Gastrocnemius medialis (tissue), 4 donors: ENCODE measurements around the gene SLC1A2. TPM values are rescaled to one million over a fixed set of nuclear protein-coding genes. Genes with fewer than 3 reads are reported as not detected.

Experiments
- ATAC-seq, 2 donors: fragments of 150-250 bp; one replicate each; pipeline ENCODE4 v1.9.1; 2016
- DNase-seq, 2 donors: peaks; one replicate each; pipeline ENCODE4 v3.0.0-alpha.2; 2019
- H3K27ac ChIP-seq, 4 donors: fragments of 200-600 bp; sonication (generic); 1 replicate in 1 of 4; 2 replicates in 3 of 4; pipeline ENCODE4 v1.5.1; 2016 to 2018; ENCODE audit warnings: mild to moderate bottlenecking in 2 of 4, moderate library complexity in 1 of 4
- H3K27me3 ChIP-seq, 3 donors: fragments of 200-600 bp; sonication (generic) in 2 of 3; 1 replicate in 1 of 3; 2 replicates in 2 of 3; pipeline versions ENCODE4 v1.5.1 to v1.6.0; 2016 to 2019; ENCODE audit warnings: mild to moderate bottlenecking in 1 of 3, moderate library complexity in 1 of 3
- H3K36me3 ChIP-seq, 2 donors: fragments of 200-600 bp; sonication (generic) in 1 of 2; one replicate each; pipeline ENCODE4 v1.5.1; 2017 to 2018
- H3K4me1 ChIP-seq, 2 donors: fragments of 200-600 bp; sonication (generic) in 1 of 2; one replicate each; pipeline ENCODE4 v1.5.1; 2016 to 2017; ENCODE audit warnings: mild to moderate bottlenecking in 2 of 2
- H3K4me3 ChIP-seq, 4 donors: fragments of 200-600 bp; sonication (generic) in 3 of 4; 1 replicate in 1 of 4; 2 replicates in 3 of 4; pipeline ENCODE4 v1.5.1; 2016 to 2019; ENCODE audit warnings: mild to moderate bottlenecking in 2 of 4
- H3K9me3 ChIP-seq, 3 donors: fragments of 200-600 bp; sonication (generic) in 2 of 3; 1 replicate in 1 of 3; 2 replicates in 2 of 3; pipeline ENCODE4 v1.5.1; 2016 to 2019
- CTCF ChIP-seq, 5 experiments: fragments of 450-650 bp in 3 of 5; fragments of 200-600 bp in 2 of 5; sonication (generic) in 2 of 5; IDR thresholded peaks in 4 of 5; conservative IDR thresholded peaks in 1 of 5; 1 replicate in 4 of 5; 2 replicates in 1 of 5; pipeline ENCODE4 v1.5.1; 2016 to 2019; ENCODE audit warnings: antibody characterized with exemption in 5 of 5, mild to moderate bottlenecking in 3 of 5, moderate library complexity in 3 of 5
- POLR2A ChIP-seq, 2 donors: fragments of 450-650 bp; IDR thresholded peaks; one replicate each; pipeline ENCODE4 v1.6.1; 2017; ENCODE audit warnings: antibody characterized with exemption in 2 of 2, mild to moderate bottlenecking in 2 of 2, moderate library complexity in 2 of 2
- in situ Hi-C, 4 donors: fragments of 200-750 bp; cut with MboI; loops; one replicate each; pipeline versions ENCODE4 v1.15.0 to v1.8.0; 2017; ENCODE audit warnings: low sequenced_read_pairs in 4 of 4
- intact Hi-C: fragments of 100-400 bp; cut with DNase I; formaldehyde crosslinking; loops from one replicate; pipeline ENCODE4 v1.15.1; 2023; ENCODE audit warnings: low total_unique reads
- total RNA-seq, 4 donors: library from RNA; depleted of rRNA; stranded (reverse); fragments of >200 nt; gene quantifications; one replicate each; pipeline versions ENCODE4 v1.1.0 to v1.2.3, GENCODE V29; 2016

The SLC1A2 gene
- total RNA-seq, 4 donors from 2014 or later = 0.15 to 1.1 (median 0.52) TPM

- H3K4me1 ChIP-seq = no peaks in the 10 kb centered on the region
- no peak for ATAC-seq
- H3K4me3 ChIP-seq = no peak overlapping the region
- no peak for TF ChIP-seq CTCF (IDR thresholded peaks at IDR 0.05 in 4 of 5, conservative IDR thresholded peaks at IDR 0.05 in 1 of 5)
- no peak for TF ChIP-seq POLR2A (IDR thresholded peaks at IDR 0.05)
- no peak for DNase-seq
- H3K27ac ChIP-seq = no peak overlapping the region
- no peaks in the 10 kb centered on the region for H3K9me3 ChIP-seq
- H3K27me3 ChIP-seq = peaks cover 7 to 16% (median 8%) of the 10 kb centered on the region in 3 donors
- intact Hi-C loops (no loop called here), in situ Hi-C loops (no loop called here)
- no peaks in the 10 kb centered on the region for H3K36me3 ChIP-seq
These were observed 6.3 kb upstream of the SLC1A2 start for GRCh38 chr11:35425603-35426212.

- intact Hi-C loops = no loop called here
- Histone ChIP-seq H3K36me3 (no peaks in the 10 kb centered on the region), H3K9me3 (no peaks in the 10 kb centered on the region), H3K4me1 (peaks cover 0 to 13% of the 10 kb centered on the region in 2 donors), H3K27me3 (peaks cover 12 to 30% (median 19%) of the 10 kb centered on the region in 3 donors), H3K4me3 (no peak overlapping the region), H3K27ac (no peak overlapping the region)
- ATAC-seq (no peak), DNase-seq (no peak)
- in situ Hi-C loops = loop anchor here in 2 of 4 donors (25.0 kb wide), 1 partner anchor 837 kb away; no protein-coding TSS in a partner anchor
- TF ChIP-seq POLR2A (IDR thresholded peaks at IDR 0.05) (no peak), CTCF (IDR thresholded peaks at IDR 0.05 in 4 of 5, conservative IDR thresholded peaks at IDR 0.05 in 1 of 5) (no peak)
These were observed 5.0 kb upstream of the SLC1A2 start for GRCh38 chr11:35424157-35424940.

GRCh38 chr11:35420371-35420770 is 1.0 kb upstream of the SLC1A2 start:
- in situ Hi-C loops = loop anchor here in 2 of 4 donors (25.0 kb wide), 1 partner anchor 833 kb away; no protein-coding TSS in a partner anchor
- no peak for TF ChIP-seq CTCF (IDR thresholded peaks at IDR 0.05 in 4 of 5, conservative IDR thresholded peaks at IDR 0.05 in 1 of 5)
- TF ChIP-seq POLR2A (IDR thresholded peaks at IDR 0.05) = no peak
- no peak for ATAC-seq

GRCh38 chr11:35419830-35420333 is 524 bp upstream of the SLC1A2 start:
- DNase-seq (no peak), ATAC-seq (no peak)
- Histone ChIP-seq H3K9me3 (no peaks in the 10 kb centered on the region), H3K4me3 (peak overlapping the region; percentile 47 to 61 (median 50)), H3K27me3 (peaks cover 40 to 65% (median 57%) of the 10 kb centered on the region in 3 donors), H3K4me1 (peaks cover 0 to 24% of the 10 kb centered on the region in 2 donors), H3K36me3 (no peaks in the 10 kb centered on the region), H3K27ac (no peak overlapping the region)
- in situ Hi-C loops (loop anchor here in 2 of 4 donors (25.0 kb wide), 1 partner anchor 833 kb away; no protein-coding TSS in a partner anchor), intact Hi-C loops (no loop called here)
- no peak for TF ChIP-seq POLR2A (IDR thresholded peaks at IDR 0.05)
- TF ChIP-seq CTCF (IDR thresholded peaks at IDR 0.05 in 4 of 5, conservative IDR thresholded peaks at IDR 0.05 in 1 of 5) = no peak

More at GRCh38 chr11:35420371-35420770, 1.0 kb upstream of the SLC1A2 start:
- Histone ChIP-seq H3K4me3 (peak overlapping the region in 3 of 4 donors; percentile 47 to 61 (median 50)), H3K4me1 (peaks cover 0 to 24% of the 10 kb centered on the region in 2 donors), H3K36me3 (no peaks in the 10 kb centered on the region), H3K9me3 (no peaks in the 10 kb centered on the region), H3K27me3 (peaks cover 40 to 65% (median 56%) of the 10 kb centered on the region in 3 donors), H3K27ac (no peak overlapping the region)
- intact Hi-C loops = no loop called here
- DNase-seq = no peak
